Endothelial cell of umbilical vein (primary cell): Measurements from ENCODE around the gene TBCD. TPM values are rescaled to one million over a fixed set of nuclear protein-coding genes. Genes with fewer than 3 reads are reported as not detected.

Experiments
- Bru-seq: library from RNA; stranded (reverse); fragments of 400-500 nt; gene quantifications from one replicate; lab custom pipeline; 2021; lab: Mats Ljungman, UMichigan
- BruChase-seq, 2 experiments: library from RNA; stranded (reverse); fragments of 400-500 nt; gene quantifications; one replicate each; lab custom pipeline; 2021; lab: Mats Ljungman, UMichigan
- BruUV-seq: library from RNA; stranded (reverse); fragments of 400-500 nt; replicated peaks from 2 replicates; lab custom pipeline; 2021; lab: Mats Ljungman, UMichigan
- CTCF ChIA-PET: fragments of 300-600, 350-600 bp; sonication (Branson Sonifier 250); formaldehyde crosslinking; loops from one replicate; lab custom pipeline; 2021; ENCODE audit warnings: antibody characterized with exemption, inconsistent platforms; lab: Charles Lee
- POLR2A ChIA-PET: fragments of 300-600, 350-600 bp; sonication (Branson Sonifier 250); formaldehyde crosslinking; loops from one replicate; lab custom pipeline; 2021; ENCODE audit warnings: antibody characterized with exemption, inconsistent platforms; lab: Charles Lee
- DNase-seq: peaks from one replicate; pipeline ENCODE4 v3.0.0-alpha.2; 2011; ENCODE audit warnings: low read depth, low spot score
- FAIRE-seq: peaks from 2 replicates; lab custom pipeline; 2011; peaks lifted over from hg19 to GRCh38; lab: Jason Lieb, UNC
- H2AFZ ChIP-seq: 2 replicates; pipeline ENCODE4 v1.6.0; 2012; ENCODE audit warnings: low read depth, low read length, control low read depth, inconsistent platforms
- H3K27ac ChIP-seq: 2 replicates; pipeline ENCODE4 v1.5.1; 2011; ENCODE audit warnings: low read depth, mild to moderate bottlenecking, control low read depth, low read length, moderate library complexity; ENCODE audit not compliant: insufficient read depth
- H3K27me3 ChIP-seq, 2 experiments: 2 replicates each; pipeline versions ENCODE4 v1.6.0 to v1.6.1; 2011; ENCODE audit warnings: low read length in 2 of 2, mixed read lengths in 1 of 2; ENCODE audit not compliant: control insufficient read depth in 2 of 2, insufficient read depth in 2 of 2
- H3K36me3 ChIP-seq, 2 experiments: 2 replicates in 1 of 2; 3 replicates in 1 of 2; pipeline ENCODE4 v1.5.1; 2011; ENCODE audit warnings: low read length in 2 of 2, mild to moderate bottlenecking in 1 of 2, moderate library complexity in 1 of 2; ENCODE audit not compliant: control insufficient read depth in 2 of 2, insufficient read depth in 2 of 2; ENCODE audit errors: extremely low read depth in 1 of 2
- H3K4me1 ChIP-seq: 3 replicates; pipeline ENCODE4 v1.5.1; 2011; ENCODE audit warnings: mild to moderate bottlenecking, low read length; ENCODE audit not compliant: control insufficient read depth, insufficient read depth; ENCODE audit errors: extremely low read depth
- H3K4me2 ChIP-seq: 2 replicates; pipeline ENCODE4 v1.6.1; 2011; ENCODE audit warnings: low read length, control low read depth, mixed read lengths; ENCODE audit not compliant: insufficient read depth
- H3K4me3 ChIP-seq, 3 experiments: fragments of 200-600 bp in 1 of 3; sonication (generic), shearing (Covaris generic) in 1 of 3; replicated peaks in 1 of 3; 2 replicates each; pipeline ENCODE4 v1.5.1; 2011 to 2016; ENCODE audit warnings: control low read depth in 3 of 3, low read length in 3 of 3, mild to moderate bottlenecking in 2 of 3, inconsistent platforms in 1 of 3, low read depth in 1 of 3, moderate library complexity in 1 of 3; ENCODE audit not compliant: insufficient read depth in 1 of 3
- H3K79me2 ChIP-seq: 2 replicates; pipeline ENCODE4 v1.6.0; 2012; ENCODE audit warnings: low read length, inconsistent platforms; ENCODE audit not compliant: control insufficient read depth, insufficient read depth
- H3K9ac ChIP-seq: replicated peaks from 2 replicates; pipeline ENCODE3; 2011; ENCODE audit warnings: low read length, control low read depth; ENCODE audit not compliant: insufficient read depth; ENCODE audit errors: extremely low read depth
- H3K9me1 ChIP-seq: replicated peaks from 3 replicates; pipeline ENCODE4 v1.6.0; 2011; ENCODE audit warnings: mild to moderate bottlenecking, low read length; ENCODE audit not compliant: control insufficient read depth, insufficient read depth; ENCODE audit errors: extremely low read depth
- H3K9me3 ChIP-seq: replicated peaks from 2 replicates; pipeline ENCODE4 v1.5.1; 2012; ENCODE audit warnings: low read length, inconsistent platforms; ENCODE audit not compliant: control insufficient read depth, insufficient read depth
- H4K20me1 ChIP-seq: replicated peaks from 2 replicates; pipeline ENCODE3; 2011; ENCODE audit warnings: mild to moderate bottlenecking, low read length; ENCODE audit not compliant: control insufficient read depth, insufficient read depth; ENCODE audit errors: extremely low read depth
- CTCF ChIP-seq, 2 donors: IDR thresholded peaks; 1 replicate in 1 of 2; 2 replicates in 1 of 2; pipeline ENCODE4 v1.5.1; 2011; ENCODE audit warnings: low read length in 2 of 2, mild to moderate bottlenecking in 2 of 2, moderate library complexity in 2 of 2, control low read depth in 1 of 2, inconsistent platforms in 1 of 2, low read depth in 1 of 2; ENCODE audit not compliant: insufficient read depth in 1 of 2; ENCODE audit errors: extremely low read depth in 1 of 2
- GATA2 ChIP-seq: IDR thresholded peaks from 2 replicates; pipeline ENCODE4 v1.7.0; 2011; ENCODE audit warnings: low read depth, mild to moderate bottlenecking, moderate library complexity, mixed read lengths, low read length; ENCODE audit not compliant: insufficient read length, insufficient read depth
- JUN ChIP-seq: IDR thresholded peaks from 2 replicates; pipeline ENCODE4 v1.6.1; 2011; ENCODE audit warnings: borderline replicate concordance, low read depth; ENCODE audit not compliant: insufficient read length, insufficient read depth
- MAX ChIP-seq: IDR thresholded peaks from 2 replicates; pipeline ENCODE4 v1.6.1; 2011; ENCODE audit not compliant: insufficient read depth, insufficient read length
- MYC ChIP-seq: IDR thresholded peaks from one replicate; pipeline ENCODE4 v1.6.1; 2011; ENCODE audit warnings: mild to moderate bottlenecking, low read depth, low read length
- POLR2A ChIP-seq: IDR thresholded peaks from 2 replicates; pipeline ENCODE4 v1.6.1; 2012; ENCODE audit warnings: low read depth, mild to moderate bottlenecking, control low read depth, low read length
- POLR2AphosphoS5 ChIP-seq: IDR thresholded peaks from 2 replicates; pipeline ENCODE4 v1.6.1; 2012; ENCODE audit warnings: low read depth, mild to moderate bottlenecking, control low read depth, low read length, moderate library complexity; ENCODE audit not compliant: insufficient read depth
- dilution Hi-C: fragments of 300-500 bp; cut with MboI; formaldehyde crosslinking; loops from one replicate; pipeline ENCODE4 v1.15.0; 2019; ENCODE audit warnings: low sequenced_read_pairs; ENCODE audit not compliant: extremely low pct_ligation_motif_present
- intact Hi-C: fragments of 100-400 bp; cut with micrococcal nuclease; formaldehyde crosslinking; loops from one replicate; pipeline ENCODE4 v1.10.0; 2022
- long read RNA-seq: library from polyadenylated mRNA; stranded (forward); transcript quantifications from one replicate; pipeline ENCODE4 v2.0.0, GENCODE V29; 2021
- polyA minus RNA-seq, 3 experiments: library from RNA; depleted of rRNA, polyadenylated mRNA; stranded (reverse); fragments of >200 nt; gene quantifications; 1 replicate in 1 of 3; 2 replicates in 2 of 3; pipeline ENCODE4 v1.2.3, GENCODE V29; 2011
- polyA plus RNA-seq, 4 experiments: library from polyadenylated mRNA; depleted of rRNA in 3 of 4; stranded (reverse) in 3 of 4; unstranded in 1 of 4; fragments of >200 nt; gene quantifications; 2 replicates each; pipeline versions ENCODE4 v1.2.1 to v1.2.3, GENCODE V29; 2011 to 2012; ENCODE audit warnings: missing spikeins in 1 of 4
- total RNA-seq: library from RNA; stranded (reverse); gene quantifications from 2 replicates; pipeline ENCODE4 v1.2.3, GENCODE V29; 2021

TBCD gene
- total RNA-seq = 145 and 163 TPM in 2 replicates
- polyA plus RNA-seq = 121 and 149 TPM in 2 replicates
- 62.5 and 64.6 TPM in 2 replicates for polyA plus RNA-seq (2011; cell fraction: cytosol; rRNA removed)
- polyA plus RNA-seq (2011; cell fraction: nucleus; rRNA removed) = 332 and 425 TPM in 2 replicates
- 100 and 139 TPM in 2 replicates for polyA plus RNA-seq (2012)
- 114 and 152 TPM in 2 replicates for polyA minus RNA-seq
- 75.3 TPM for polyA minus RNA-seq (2011; cell fraction: cytosol; rRNA and poly(A)+ RNA removed)
- 102 and 141 TPM in 2 replicates for polyA minus RNA-seq (2011; cell fraction: nucleus; rRNA and poly(A)+ RNA removed)
- Bru-seq, nascent RNA = percentile 68 among the genes with signal in this experiment
- BruChase-seq, experiment 1, labeled RNA remaining after a 6-hour chase = percentile 91 among the genes with signal in this experiment
- BruChase-seq, experiment 2, labeled RNA remaining after a 2-hour chase = percentile 85 among the genes with signal in this experiment
- long read RNA-seq, full-length matches to known transcripts = 14 of 76 reads
- long read RNA-seq, partial matches to known transcripts = 20 of 76 reads
- long read RNA-seq, other reads (novel, unspliced or antisense) = 42 of 76 reads

- H3K9me3 ChIP-seq = no peaks in the 10 kb centered on the region
- H3K27ac ChIP-seq = peak within 1 kb of the TSS; percentile 0
- H3K36me3 ChIP-seq = peaks cover 0 to 2% of the 10 kb centered on the region in 2 experiments
- ChIA-PET POLR2A (interaction anchor here (0.7 kb wide), 1 partner anchor 16 kb away, joined by 3 read pairs; the partner anchor contains the start of gene FN3K), CTCF (no interaction called here)
- FAIRE-seq (peak; percentile 80), DNase-seq (peak; percentile 90)
- no peak for TF ChIP-seq GATA2
- no peak for TF ChIP-seq JUN
- no peak for TF ChIP-seq POLR2A
- TF ChIP-seq CTCF (IDR thresholded peaks at IDR 0.05; ENCODE audit: extremely low read depth in 1 of 2, insufficient read depth in 1 of 2, low read depth in 1 of 2, low read length in 2 of 2) = no peak
- peak; percentile 57 for TF ChIP-seq MAX
- no peak for TF ChIP-seq MYC
- peak; percentile 41 for TF ChIP-seq POLR2AphosphoS5
- BruUV-seq = no TSS peak
- H3K4me2 ChIP-seq = peak within 1 kb of the TSS; percentile 38
- H3K79me2 ChIP-seq = peaks cover 30% of the 10 kb centered on the region
- H3K4me1 ChIP-seq = peaks cover 5% of the 10 kb centered on the region
- intact Hi-C loops = loop anchor here (1.0 to 2.0 kb wide), 2 partner anchors 16 to 35 kb away; partner anchors contain the start of genes FN3K and FN3KRP
- H3K27me3 ChIP-seq = no peaks in the 10 kb centered on the region
- peak within 1 kb of the TSS; percentile 64 for H3K9ac ChIP-seq
- peak within 1 kb of the TSS; percentile 97 for H2AFZ ChIP-seq
- H3K4me3 ChIP-seq = peak within 1 kb of the TSS; percentile 67 to 84 (median 83)
- dilution Hi-C loops = no loop called here
- H4K20me1 ChIP-seq = no peaks in the 10 kb centered on the region
- no peaks in the 10 kb centered on the region for H3K9me1 ChIP-seq
These were observed at the start of gene TBCD for GRCh38 chr17:82751571-82752370. TBCD (plus strand) TSS chr17:82752065; CDS start chr17:82752194, 129 bp downstream.
